GM19397 (cell line): ENCODE data around the gene SLC7A8.

ENCODE experiments used
- ATAC-seq: cut with Tn5 transposase; IDR thresholded peaks from one replicate; pipeline ENCODE4 v1.9.1; 2021; ENCODE audit warnings: mild to moderate bottlenecking, moderate library complexity; ENCODE audit not compliant: unreplicated experiment

The SLC7A8 gene

DNA sequence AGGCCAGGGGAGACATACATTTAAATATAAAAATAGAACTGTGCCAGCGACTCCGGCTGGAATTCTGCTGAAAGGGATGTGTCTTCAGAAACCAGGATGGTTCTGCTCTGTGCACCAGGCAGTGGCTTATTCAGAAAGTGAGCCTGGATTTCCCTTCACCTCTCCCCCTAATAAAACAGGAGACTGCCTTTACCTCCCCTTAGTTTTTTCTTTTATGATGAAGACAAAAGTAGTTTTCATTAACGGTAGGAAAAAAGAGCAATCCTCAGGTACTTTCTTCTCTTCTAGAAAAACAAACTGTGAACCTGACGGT, 346 bp downstream of the SLC7A8 start:
- no peak for ATAC-seq

DNA sequence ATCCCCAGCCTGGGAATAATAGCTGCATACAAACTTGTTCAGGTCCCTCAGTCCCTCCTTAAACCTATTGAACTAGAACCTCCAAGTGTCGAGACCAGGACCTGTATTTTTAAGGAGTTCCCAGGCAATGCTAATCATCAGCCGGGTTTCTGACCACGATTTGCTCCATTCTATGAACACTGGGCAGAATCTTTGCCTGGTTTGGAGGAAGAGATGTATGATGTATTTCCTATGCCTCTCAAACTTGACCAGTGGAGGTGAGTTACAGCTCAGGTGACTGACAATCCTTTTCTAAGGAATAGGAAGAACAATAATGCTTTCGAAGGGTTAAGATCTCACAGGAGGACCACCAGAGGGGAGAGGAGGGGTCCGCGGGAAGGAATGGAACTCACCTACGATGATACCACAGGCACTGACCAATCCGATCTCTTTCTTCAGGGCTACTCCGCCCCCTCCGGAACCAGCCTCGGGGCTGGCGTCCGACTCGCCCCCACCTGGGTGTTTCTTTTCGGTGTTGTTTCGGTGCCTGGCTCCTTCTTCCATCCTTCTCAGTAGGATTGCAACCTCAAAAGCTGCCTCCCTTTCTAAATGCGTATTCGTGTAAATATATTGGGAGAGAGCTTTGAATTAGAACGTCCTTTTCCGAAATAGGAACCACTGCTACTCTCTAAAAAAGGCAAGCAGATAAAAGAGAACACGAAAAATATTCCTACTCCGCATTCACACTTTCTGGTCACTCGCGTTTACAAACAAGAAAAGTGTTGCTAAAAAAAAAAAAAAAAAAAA, 895 bp downstream of the SLC7A8 start:
- no peak for ATAC-seq

DNA sequence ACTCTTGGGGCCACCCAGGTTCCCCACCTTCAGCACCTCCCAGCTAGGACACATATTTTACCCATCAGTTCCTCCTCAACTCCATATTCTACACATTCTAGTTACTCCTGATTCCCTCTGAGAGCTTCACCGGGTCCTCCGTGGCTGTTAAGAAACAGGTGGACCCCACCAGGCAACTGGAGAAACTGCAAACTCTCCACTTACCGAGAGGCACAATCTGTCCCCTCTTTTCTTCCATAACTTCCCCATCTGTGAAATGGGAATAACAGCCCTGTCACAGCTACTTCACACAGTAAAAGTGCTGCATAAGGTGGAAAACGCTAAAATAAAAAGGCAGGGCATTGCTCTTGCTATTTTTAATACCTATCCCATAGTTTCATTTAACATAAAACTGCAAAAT, 1.5 kb downstream of the SLC7A8 start:
- no peak for ATAC-seq

DNA sequence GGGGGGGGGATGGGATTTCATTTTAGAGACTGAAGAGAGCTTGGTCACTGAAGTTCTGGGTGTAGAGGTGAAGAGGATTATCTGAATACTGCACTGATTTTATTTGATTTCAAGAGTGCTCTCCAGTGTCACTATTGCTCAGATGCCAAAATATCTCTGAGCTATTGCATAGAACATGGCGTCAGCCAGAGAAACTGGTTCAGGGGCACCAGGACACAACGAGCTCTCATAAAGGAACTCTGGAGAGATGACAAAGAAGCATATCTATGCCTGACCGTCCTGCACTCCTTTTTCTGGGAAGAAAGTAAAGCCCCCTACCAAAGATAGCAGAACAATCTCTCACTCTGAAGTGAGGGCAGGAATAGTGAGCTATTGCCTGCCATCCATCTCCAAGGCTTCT, 2.0 kb downstream of the SLC7A8 start:
- ATAC-seq, result no peak

DNA sequence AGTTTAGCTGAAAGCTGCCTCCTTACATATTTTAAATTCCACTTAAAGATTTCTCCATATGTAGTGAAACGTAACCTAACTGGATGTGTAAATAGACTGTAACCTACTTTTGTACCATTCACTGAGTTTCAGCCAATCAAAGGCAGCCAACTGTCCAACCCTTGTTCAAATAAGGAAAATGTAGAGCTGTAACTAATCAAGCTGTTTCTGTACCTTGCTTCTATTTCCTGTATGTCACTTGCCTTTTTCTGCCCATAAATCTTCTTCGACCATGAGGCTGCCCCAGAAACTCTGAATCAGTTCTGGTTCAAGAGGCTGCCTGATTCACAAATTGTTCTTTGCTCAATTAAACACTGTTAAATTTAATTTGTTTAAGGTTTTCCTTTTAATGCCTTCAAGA, 6.3 kb downstream of the SLC7A8 start:
- no peak for ATAC-seq

DNA sequence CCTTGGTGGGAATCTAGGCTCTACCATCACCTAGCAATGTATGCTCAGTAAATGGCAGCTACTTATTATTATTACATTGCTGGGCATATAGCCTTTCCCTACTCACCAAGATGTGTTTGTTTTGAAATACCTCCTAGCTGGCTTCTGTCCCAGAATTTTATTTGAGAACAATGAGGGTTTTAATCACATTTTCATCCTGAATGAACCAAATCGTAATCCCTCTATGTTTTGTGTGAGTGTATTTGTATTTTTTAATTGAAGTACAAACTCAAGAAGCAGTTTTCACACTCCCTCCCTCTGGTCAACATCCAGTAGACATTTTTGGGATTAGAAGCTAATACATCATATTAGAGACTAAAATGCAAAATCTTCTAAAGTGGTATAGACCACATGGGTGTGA, 7.6 kb downstream of the SLC7A8 start:
- ATAC-seq, result no peak

DNA sequence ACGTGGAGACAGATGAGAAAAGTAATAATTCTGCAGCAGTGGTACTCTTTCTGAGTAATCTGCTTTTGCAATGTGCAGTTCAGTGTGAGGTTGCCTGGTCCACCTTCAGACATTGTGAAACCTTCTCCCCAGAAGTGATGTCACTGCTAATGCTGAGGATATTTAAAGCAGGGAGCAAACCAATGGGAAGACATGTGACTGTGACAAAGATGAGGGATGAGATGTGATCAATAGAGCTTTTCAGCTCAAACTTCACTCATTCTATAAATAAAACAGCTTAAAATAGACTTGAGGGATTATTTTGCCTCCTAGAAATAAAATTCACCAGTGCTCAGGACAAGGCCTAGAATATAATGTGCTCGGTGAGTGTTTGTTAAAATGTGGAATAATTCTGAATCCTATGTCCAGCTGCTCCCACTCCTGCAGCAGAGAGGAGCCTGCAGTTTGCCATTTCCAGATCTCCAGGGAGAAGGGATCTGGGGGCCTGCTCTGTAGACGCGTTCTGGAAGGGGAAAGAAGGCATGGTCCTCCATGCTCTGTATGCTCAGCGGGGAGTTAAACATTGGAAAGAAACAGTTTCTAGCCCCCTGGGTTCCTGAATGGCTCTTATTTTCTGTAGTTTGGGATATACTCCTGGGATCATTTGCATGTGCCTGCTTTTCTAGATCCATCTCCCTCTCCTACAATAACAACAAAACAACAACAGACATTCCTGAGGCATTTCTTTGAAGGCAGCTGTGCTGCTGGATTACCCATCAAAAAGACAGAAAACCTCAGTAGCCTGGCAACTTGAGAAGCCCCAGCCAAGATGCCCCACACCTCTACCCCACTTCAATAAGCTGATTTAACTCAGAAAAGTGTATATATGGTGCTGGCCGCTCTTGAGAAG, 8.9 kb downstream of the SLC7A8 start:
- no peak for ATAC-seq

GRCh38 chr14:23173796-23174195, 9.7 kb downstream of the SLC7A8 start:
- no peak for ATAC-seq

DNA sequence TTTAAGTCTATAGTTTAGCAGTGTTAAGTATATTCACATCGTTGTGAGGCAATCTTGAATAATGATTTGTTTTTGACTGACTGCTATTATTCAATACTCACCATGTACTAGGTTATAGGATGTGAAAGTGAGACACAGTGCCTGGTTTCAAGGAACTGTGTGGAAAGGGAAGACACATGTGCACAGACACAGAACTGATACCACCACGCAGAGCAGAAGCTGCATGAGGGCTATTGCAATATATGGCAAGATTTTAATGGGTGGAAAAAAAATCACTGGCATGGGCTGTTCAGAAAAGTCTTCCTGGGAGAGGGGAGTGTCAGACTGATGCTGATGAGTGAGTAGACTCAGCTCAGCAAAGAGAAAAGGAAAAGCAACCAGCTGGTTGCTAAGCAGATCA, 10.4 kb downstream of the SLC7A8 start:
- ATAC-seq, result no peak

GRCh38 chr14:23172574-23172973, 10.9 kb downstream of the SLC7A8 start:
- ATAC-seq, result no peak

DNA sequence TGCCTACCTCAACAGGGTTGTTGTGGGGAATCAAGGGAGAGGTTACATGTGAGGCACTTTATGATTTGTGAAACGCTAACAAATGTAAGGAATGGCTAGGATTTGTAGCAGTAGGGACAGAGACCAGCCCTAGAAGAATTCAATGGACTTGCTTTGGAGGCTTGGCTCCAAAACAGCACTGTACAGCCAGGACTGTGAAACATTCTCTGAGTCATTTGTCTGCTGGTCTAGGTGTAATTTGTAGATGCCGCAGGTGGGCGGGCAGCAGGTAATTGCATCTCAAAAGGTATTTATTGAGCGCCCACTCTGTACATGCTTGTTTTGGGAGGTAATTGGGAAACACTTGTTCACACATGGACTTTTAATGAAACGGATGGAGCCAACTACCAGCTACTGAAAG, 11.4 kb downstream of the SLC7A8 start:
- no peak for ATAC-seq

DNA sequence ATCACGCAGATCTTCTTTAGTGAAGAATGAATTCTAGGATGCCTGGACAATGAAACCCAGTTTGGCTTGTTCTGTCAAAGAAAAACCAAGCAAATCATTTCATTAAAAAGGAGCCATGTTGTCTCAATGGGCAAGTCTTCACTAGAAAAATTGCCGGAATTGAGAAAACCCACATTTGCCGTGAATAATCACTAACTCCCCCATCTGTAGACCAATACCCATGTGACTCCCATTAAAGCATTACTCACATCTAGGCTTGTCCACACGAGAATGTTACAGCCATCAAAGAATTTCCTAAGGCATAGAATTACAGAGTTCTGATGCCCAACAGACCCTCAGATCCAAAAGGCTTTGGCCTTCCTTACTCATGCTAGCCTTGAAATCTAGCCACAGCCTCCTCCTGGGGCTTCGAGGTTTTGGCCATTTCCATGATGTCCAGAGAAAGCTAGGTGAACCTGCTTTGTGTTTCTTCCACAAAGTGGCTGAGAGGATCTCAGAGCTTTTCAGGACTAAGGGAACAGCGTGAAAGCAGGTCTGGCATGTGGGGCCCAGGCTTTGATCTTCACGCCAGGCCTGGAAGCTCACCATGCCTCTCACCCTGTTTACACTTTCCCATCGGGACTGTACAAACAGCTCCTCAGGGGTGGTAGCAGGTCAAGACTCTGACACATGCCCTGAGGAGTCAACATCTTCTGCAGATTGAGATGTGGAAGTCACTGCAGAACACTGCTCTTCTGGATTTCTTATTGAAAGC, 12.1 kb downstream of the SLC7A8 start:
- ATAC-seq, result no peak

DNA sequence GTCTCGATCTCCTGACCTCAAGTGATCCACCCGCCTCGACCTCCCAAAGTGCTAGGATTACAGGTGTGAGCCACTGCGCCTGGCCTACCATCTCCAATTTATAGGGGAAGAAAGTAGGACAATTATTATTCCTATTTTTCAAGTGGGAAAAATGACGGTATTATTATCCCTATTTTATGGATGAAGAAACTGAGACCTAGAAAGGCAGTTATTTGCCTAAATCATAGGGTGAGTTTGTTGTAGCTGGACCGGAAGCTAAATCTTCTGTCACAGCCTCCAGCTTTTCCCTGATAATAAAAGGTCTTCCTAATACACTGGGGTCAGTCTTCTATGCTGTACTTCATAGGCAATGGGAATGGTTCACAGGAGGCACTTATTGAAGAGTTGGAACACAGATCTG, 13.8 kb downstream of the SLC7A8 start:
- no peak for ATAC-seq

- ATAC-seq, result no peak
Observed at GRCh38 chr14:23168246-23168645, 15.2 kb downstream of the SLC7A8 start.

GRCh38 chr14:23167116-23167847, 16.2 kb downstream of the SLC7A8 start:
- ATAC-seq, result no peak

DNA sequence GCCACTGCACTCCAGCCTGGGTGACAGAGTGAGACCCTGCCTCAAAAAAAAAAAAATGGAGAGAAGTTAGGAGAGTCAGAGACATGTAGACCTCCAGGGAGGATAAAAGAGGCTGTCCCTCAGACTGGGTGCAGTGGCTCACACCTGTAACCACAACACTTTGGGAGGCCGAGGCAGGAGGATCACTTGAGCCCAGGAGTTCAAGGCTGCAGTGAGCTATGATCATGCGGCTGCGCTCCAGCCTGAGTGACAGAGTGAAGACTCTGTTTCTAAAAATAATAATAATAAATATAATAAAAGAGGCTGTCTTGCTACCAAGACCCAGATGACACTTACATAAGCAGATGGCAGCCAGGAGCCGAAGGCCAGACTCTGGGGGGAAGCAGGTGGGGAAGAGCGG, 18.5 kb downstream of the SLC7A8 start:
- ATAC-seq, result no peak

DNA sequence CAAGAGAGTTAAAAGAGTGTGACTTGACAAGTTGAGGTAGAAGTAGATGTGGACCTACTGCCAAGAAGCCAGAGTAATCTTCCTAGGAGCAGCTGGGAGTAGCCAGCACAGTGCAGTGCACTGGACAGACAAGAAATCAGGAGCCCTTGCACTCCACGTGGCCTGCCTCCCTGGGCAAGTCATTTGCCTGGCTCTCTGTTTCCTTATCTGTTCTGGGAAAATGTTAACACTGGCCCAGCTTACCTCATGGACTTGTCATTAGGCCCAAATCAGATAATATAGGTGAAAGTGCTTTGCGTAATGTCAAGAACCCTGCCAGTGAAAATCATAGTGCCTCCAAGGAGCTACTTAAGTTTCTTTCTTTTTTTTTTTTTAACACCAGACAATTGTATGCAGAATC, 19.2 kb downstream of the SLC7A8 start:
- no peak for ATAC-seq

- ATAC-seq, result no peak
Observed at GRCh38 chr14:23163830-23164229, 19.6 kb downstream of the SLC7A8 start.

GRCh38 chr14:23162800-23163199, 20.7 kb downstream of the SLC7A8 start:
- ATAC-seq, result no peak

GRCh38 chr14:23162005-23162404, 21.5 kb downstream of the SLC7A8 start:
- ATAC-seq, result no peak

GRCh38 chr14:23160924-23161522, 22.4 kb downstream of the SLC7A8 start:
- ATAC-seq, result no peak
